ENCODE results near the gene GEN1. TPM values are rescaled to one million over a fixed set of nuclear protein-coding genes. Genes with fewer than 3 reads are reported as not detected.

Gene GEN1
- total and polyA plus RNA-seq, 2 of the 4 experiments (the other 2 are of a cell fraction): 7.9 to 8.3 TPM

GRCh38 chr2:17781482-17781881 is 27.5 kb downstream of the GEN1 start:
- CTCF ChIA-PET: no interaction called here

More at GRCh38 chr2:17781482-17781881, 27.5 kb downstream of the GEN1 start:
- Histone ChIP-seq H3K4ac (ENCODE audit: low read depth, low read length) (no peak overlapping the region), H3K27ac (ENCODE audit: insufficient read depth, low read length) (no peak overlapping the region), H2BK5ac (ENCODE audit: low read depth, low read length, poor library complexity, severe bottlenecking) (no peak overlapping the region), H4K91ac (ENCODE audit: insufficient read depth, low read depth, low read length) (no peak overlapping the region), H4K5ac (ENCODE audit: low read depth, low read length) (no peak overlapping the region), H3K56ac (ENCODE audit: extremely low read depth, insufficient read depth, low read length) (no peak overlapping the region), H3K27me3 (ENCODE audit: control insufficient read depth, insufficient read depth, low read length) (no peaks in the 10 kb centered on the region), H2BK120ac (ENCODE audit: low read depth, low read length) (no peak overlapping the region), H3K23ac (ENCODE audit: low read depth, low read length) (no peak overlapping the region), H3K18ac (ENCODE audit: low read depth, low read length) (no peak overlapping the region), H3K4me1 (ENCODE audit: control insufficient read depth, insufficient read depth, low read length) (no peaks in the 10 kb centered on the region), H4K8ac (ENCODE audit: low read depth in 2 of 2, low read length in 2 of 2) (no peak overlapping the region), H2BK20ac (ENCODE audit: low read depth, low read length) (no peak overlapping the region), H3K4me3 (ENCODE audit: insufficient read depth, low read depth, low read length) (no peak overlapping the region), H3K9me3 (ENCODE audit: control insufficient read depth, insufficient read depth, low read length) (no peaks in the 10 kb centered on the region), H3K14ac (replicated peaks; ENCODE audit: low read depth, low read length) (no peak overlapping the region), H3K36me3 (ENCODE audit: control insufficient read depth, insufficient read depth, low read length) (peaks cover 2% of the 10 kb centered on the region; the same call in 1 of the 2 replicates), H3K79me1 (ENCODE audit: low read depth in 1 of 2, low read length in 2 of 2) (no peaks in the 10 kb centered on the region), H2AFZ (replicated peaks; ENCODE audit: low read length, poor library complexity) (no peak overlapping the region), H3K9me1 (ENCODE audit: insufficient read depth, low read length) (no peaks in the 10 kb centered on the region), H4K20me1 (ENCODE audit: insufficient read depth, low read length) (no peaks in the 10 kb centered on the region), H2AK5ac (ENCODE audit: low read depth, low read length) (no peak overlapping the region), H3K9ac (ENCODE audit: low read depth, low read length) (no peak overlapping the region), H3K4me2 (ENCODE audit: low read depth, low read length) (no peak overlapping the region), H2BK15ac (ENCODE audit: low read depth, low read length) (no peak overlapping the region), H2AK9ac (replicated peaks; ENCODE audit: low read depth, low read length, poor library complexity) (no peak overlapping the region)
- DNase-seq (no peak), ATAC-seq (ENCODE audit: low read depth) (no peak)
- BruUV-seq (replicated peaks): no TSS peak
- dilution Hi-C loops (cut with HindIII; ENCODE audit: low sequenced_read_pairs, unreplicated experiment): no loop called here
- in situ Hi-C loops (cut with MboI; ENCODE audit: low sequenced_read_pairs): no loop called here
- intact Hi-C loops (cut with micrococcal nuclease): no loop called here
- TF ChIP-seq SMC3 (IDR thresholded peaks at IDR 0.05; ENCODE audit: low read depth, low read length) (no peak), CTCF (conservative IDR thresholded peaks at IDR 0.05; ENCODE audit: low read depth, low read length) (no peak), POLR2A (IDR thresholded peaks at IDR 0.05; ENCODE audit: low read depth, low read length) (no peak), ELK1 (IDR thresholded peaks at IDR 0.05; ENCODE audit: borderline replicate concordance, low read depth, low read length) (no peak), RAD21 (IDR thresholded peaks at IDR 0.05; ENCODE audit: low read length) (no peak), NFE2L2 (IDR thresholded peaks at IDR 0.05; ENCODE audit: low read depth, low read length) (no peak), CEBPB (IDR thresholded peaks at IDR 0.05; ENCODE audit: low read depth, low read length) (no peak), BHLHE40 (IDR thresholded peaks at IDR 0.05; ENCODE audit: low read depth, low read length) (no peak), RCOR1 (IDR thresholded peaks at IDR 0.05; ENCODE audit: insufficient replicate concordance, low read length) (no peak)
- WGBS, 2 experiments (ENCODE audit: extremely low coverage in 2 of 2, insufficient read length in 1 of 2): no CpG with 5 or more reads among the region's 1 CpG
- POLR2A ChIA-PET (ENCODE audit: unreplicated experiment): no interaction called here
